Neural cell (in vitro differentiated cells): Measurements from ENCODE around the gene PIGO.

Experiments used
- EZH2 ChIP-seq: fragments of 200-600, 300-800 bp; shearing (Covaris generic), sonication (generic); IDR thresholded peaks from 2 replicates; pipeline ENCODE4 v1.6.1; 2014; ENCODE audit warnings: antibody characterized with exemption, low read length, borderline replicate concordance, mild to moderate bottlenecking; ENCODE audit not compliant: insufficient read depth, poor library complexity, severe bottlenecking
- POLR2AphosphoS5 ChIP-seq: IDR thresholded peaks from 2 replicates; pipeline ENCODE4 v1.6.1; 2012
- RAD21 ChIP-seq: fragments of 450-650 bp; conservative IDR thresholded peaks from 2 replicates; pipeline ENCODE4 v1.6.1; 2014; ENCODE audit warnings: antibody characterized with exemption, mild to moderate bottlenecking, moderate library complexity
- TAF1 ChIP-seq: IDR thresholded peaks from 2 replicates; pipeline ENCODE4 v1.6.1; 2012; ENCODE audit warnings: low read depth
- TF ChIP-seq, protein P1 (sequence below): fragments of 450-650 bp; IDR thresholded peaks from 2 replicates; pipeline ENCODE4 v1.5.1; 2014; ENCODE audit warnings: antibody characterized with exemption, mild to moderate bottlenecking, moderate library complexity; ENCODE audit not compliant: poor library complexity, severe bottlenecking

DNA sequence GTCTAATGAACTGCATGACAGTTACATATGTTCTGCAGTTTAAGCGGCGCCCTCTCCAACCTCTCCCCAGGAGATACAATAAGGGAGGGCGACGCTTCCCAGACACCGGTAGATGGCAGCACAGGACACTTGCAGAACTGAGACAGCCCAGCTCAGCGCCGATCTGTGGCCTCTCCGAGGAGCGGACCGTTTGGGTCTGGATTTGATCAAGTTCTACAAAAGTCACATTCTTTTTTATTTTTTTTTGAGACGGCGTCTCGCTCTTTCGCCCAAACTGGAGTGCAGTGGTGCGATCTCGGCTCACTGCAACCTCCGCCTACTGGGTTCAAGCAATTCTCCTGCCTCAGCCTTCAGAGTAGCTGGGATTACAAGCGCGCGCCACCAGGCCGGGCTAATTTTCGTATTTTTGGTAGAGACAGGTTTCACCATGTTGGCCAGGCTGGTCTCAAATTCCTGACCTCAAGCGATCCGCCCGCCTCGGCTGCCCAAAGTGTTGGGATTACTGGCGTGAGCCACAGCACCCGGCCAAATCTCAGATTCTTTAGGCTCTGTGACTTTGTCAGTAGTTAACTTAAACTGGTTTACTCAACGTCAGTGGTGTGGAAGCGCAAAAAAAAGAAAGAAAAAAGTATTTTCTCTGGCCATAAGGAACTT lies 20.6 kb upstream of the PIGO start:
- TF ChIP-seq, protein P1, sequence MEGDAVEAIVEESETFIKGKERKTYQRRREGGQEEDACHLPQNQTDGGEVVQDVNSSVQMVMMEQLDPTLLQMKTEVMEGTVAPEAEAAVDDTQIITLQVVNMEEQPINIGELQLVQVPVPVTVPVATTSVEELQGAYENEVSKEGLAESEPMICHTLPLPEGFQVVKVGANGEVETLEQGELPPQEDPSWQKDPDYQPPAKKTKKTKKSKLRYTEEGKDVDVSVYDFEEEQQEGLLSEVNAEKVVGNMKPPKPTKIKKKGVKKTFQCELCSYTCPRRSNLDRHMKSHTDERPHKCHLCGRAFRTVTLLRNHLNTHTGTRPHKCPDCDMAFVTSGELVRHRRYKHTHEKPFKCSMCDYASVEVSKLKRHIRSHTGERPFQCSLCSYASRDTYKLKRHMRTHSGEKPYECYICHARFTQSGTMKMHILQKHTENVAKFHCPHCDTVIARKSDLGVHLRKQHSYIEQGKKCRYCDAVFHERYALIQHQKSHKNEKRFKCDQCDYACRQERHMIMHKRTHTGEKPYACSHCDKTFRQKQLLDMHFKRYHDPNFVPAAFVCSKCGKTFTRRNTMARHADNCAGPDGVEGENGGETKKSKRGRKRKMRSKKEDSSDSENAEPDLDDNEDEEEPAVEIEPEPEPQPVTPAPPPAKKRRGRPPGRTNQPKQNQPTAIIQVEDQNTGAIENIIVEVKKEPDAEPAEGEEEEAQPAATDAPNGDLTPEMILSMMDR: peak; percentile 99
- peak; percentile 7 for TF ChIP-seq POLR2AphosphoS5
- TF ChIP-seq EZH2: no peak
- TF ChIP-seq TAF1: no peak
- TF ChIP-seq RAD21: peak; percentile 97
